Measurements from ENCODE around the gene NPHS1. TPM values are rescaled to one million over a fixed set of nuclear protein-coding genes. Genes with fewer than 3 reads are reported as not detected.

Gene NPHS1
- total and polyA plus RNA-seq, 8 donors, result 0.10 to 17.9 (median 0.49) TPM; not detected in 2

- DNase-seq, result no peak
- intact Hi-C loops (cut with DNase I; ENCODE audit: low total_unique reads), result no loop called here
- WGBS, 5 donors, result 52 to 74% (median 63%) methylated on average over 4 of the region's 4 CpGs
- H3K4me3 ChIP-seq, result no peak overlapping the region
- H3K4me1 ChIP-seq, result peaks cover 15 to 31% (median 28%) of the 10 kb centered on the region in 4 donors
- no peak overlapping the region for H3K27ac ChIP-seq
- no peaks in the 10 kb centered on the region for H3K36me3 ChIP-seq
- H3K27me3 ChIP-seq, result peaks cover 11 to 97% (median 61%) of the 10 kb centered on the region in 3 donors
- H3K9me3 ChIP-seq, result no peaks in the 10 kb centered on the region
- no peak for TF ChIP-seq EP300 (IDR thresholded peaks at IDR 0.05)
- TF ChIP-seq POLR2AphosphoS5 (IDR thresholded peaks at IDR 0.05), result no peak
- TF ChIP-seq CTCF (IDR thresholded peaks at IDR 0.05), result no peak
- no peak for TF ChIP-seq POLR2A (IDR thresholded peaks at IDR 0.05)
These were observed 7.1 kb upstream of the NPHS1 start for GRCh38 chr19:35859414-35859813.

- WGBS, 5 donors, result 81 to 94% (median 85%) methylated on average over 4 to 6 of the region's 6 CpGs
- peaks cover 15 to 31% (median 28%) of the 10 kb centered on the region in 4 donors for H3K4me1 ChIP-seq
- H3K36me3 ChIP-seq, result no peaks in the 10 kb centered on the region
- H3K27me3 ChIP-seq, result peaks cover 11 to 100% (median 70%) of the 10 kb centered on the region in 3 donors
- no peak for DNase-seq
- H3K9me3 ChIP-seq, result no peaks in the 10 kb centered on the region
- H3K27ac ChIP-seq, result no peak overlapping the region
- intact Hi-C loops (cut with DNase I; ENCODE audit: low total_unique reads), result no loop called here
- TF ChIP-seq POLR2A (IDR thresholded peaks at IDR 0.05), result no peak
- H3K4me3 ChIP-seq, result no peak overlapping the region
These were observed 6.0 kb upstream of the NPHS1 start for GRCh38 chr19:35858311-35858710.

- Histone ChIP-seq H3K4me1 (peaks cover 15 to 31% (median 28%) of the 10 kb centered on the region in 4 donors), H3K27me3 (peaks cover 11 to 100% (median 68%) of the 10 kb centered on the region in 3 donors), H3K4me3 (peak within 1 kb of the TSS; percentile 38 to 69 (median 57)), H3K9me3 (no peaks in the 10 kb centered on the region), H3K36me3 (no peaks in the 10 kb centered on the region), H3K27ac (peak within 1 kb of the TSS in 1 of 5 donors; percentile 20)
- DNase-seq, result peak in 1 of 2 donors; percentile 69
- WGBS, 5 donors, result 0 to 2% (median 1%) methylated on average over 18 to 42 of the region's 42 CpGs
- TF ChIP-seq EP300 (IDR thresholded peaks at IDR 0.05) (no peak), POLR2AphosphoS5 (IDR thresholded peaks at IDR 0.05) (no peak)
- intact Hi-C loops (cut with DNase I; ENCODE audit: low total_unique reads), result no loop called here
These were observed 4.3 kb upstream of the NPHS1 start, which contains the start of gene KIRREL2 for GRCh38 chr19:35856546-35857149. Gene KIRREL2 (plus strand): TSS chr19:35856911. CDS start chr19:35857120, 209 bp downstream.

GRCh38 chr19:35853038-35853756 is 893 bp upstream of the NPHS1 start:
- no peaks in the 10 kb centered on the region for H3K9me3 ChIP-seq
- no peak overlapping the region for H3K27ac ChIP-seq
- DNase-seq, result no peak
- WGBS, 5 donors, result 70 to 75% (median 73%) methylated on average over 8 of the region's 8 CpGs
- no peak overlapping the region for H3K4me3 ChIP-seq
- H3K27me3 ChIP-seq, result peaks cover 12 to 100% (median 65%) of the 10 kb centered on the region in 3 donors
- H3K36me3 ChIP-seq, result no peaks in the 10 kb centered on the region
- no peak for TF ChIP-seq POLR2AphosphoS5 (IDR thresholded peaks at IDR 0.05)
- TF ChIP-seq POLR2A (IDR thresholded peaks at IDR 0.05), result no peak
- no peak for TF ChIP-seq CTCF (IDR thresholded peaks at IDR 0.05)
- TF ChIP-seq EP300 (IDR thresholded peaks at IDR 0.05), result no peak
- peaks cover 15 to 18% (median 17%) of the 10 kb centered on the region in 4 donors for H3K4me1 ChIP-seq
- intact Hi-C loops (cut with DNase I; ENCODE audit: low total_unique reads), result no loop called here

- intact Hi-C loops (cut with DNase I; ENCODE audit: low total_unique reads), result no loop called here
- peaks cover 12 to 97% (median 60%) of the 10 kb centered on the region in 3 donors for H3K27me3 ChIP-seq
- peaks cover 6 to 12% (median 9%) of the 10 kb centered on the region in 4 donors for H3K4me1 ChIP-seq
- TF ChIP-seq EP300 (IDR thresholded peaks at IDR 0.05), result no peak
- no peak for TF ChIP-seq POLR2AphosphoS5 (IDR thresholded peaks at IDR 0.05)
- TF ChIP-seq CTCF (IDR thresholded peaks at IDR 0.05), result no peak
- TF ChIP-seq POLR2A (IDR thresholded peaks at IDR 0.05), result no peak
- 45 to 64% (median 48%) methylated on average over 17 to 32 of the region's 32 CpGs for WGBS, 5 donors
- no peaks in the 10 kb centered on the region for H3K9me3 ChIP-seq
- no peaks in the 10 kb centered on the region for H3K36me3 ChIP-seq
- no peak overlapping the region for H3K4me3 ChIP-seq
- DNase-seq, result peak in 1 of 2 donors; percentile 58
- H3K27ac ChIP-seq, result no peak overlapping the region
These were observed 883 bp downstream of the NPHS1 start for GRCh38 chr19:35851213-35852028.

All from stomach (tissue), 9 donors.